ENCODE measurements around the gene PBX2.

Gene PBX2

GRCh38 chr6:32175322-32175710 is 14.7 kb downstream of the PBX2 start:
- no peak for DNase-seq (ENCODE audit: low read depth in 4 of 4, low spot score in 1 of 4)

- no peak for DNase-seq (ENCODE audit: low read depth in 4 of 4, low spot score in 1 of 4)
These were observed 15.6 kb downstream of the PBX2 start for GRCh38 chr6:32174416-32174815.

DNA sequence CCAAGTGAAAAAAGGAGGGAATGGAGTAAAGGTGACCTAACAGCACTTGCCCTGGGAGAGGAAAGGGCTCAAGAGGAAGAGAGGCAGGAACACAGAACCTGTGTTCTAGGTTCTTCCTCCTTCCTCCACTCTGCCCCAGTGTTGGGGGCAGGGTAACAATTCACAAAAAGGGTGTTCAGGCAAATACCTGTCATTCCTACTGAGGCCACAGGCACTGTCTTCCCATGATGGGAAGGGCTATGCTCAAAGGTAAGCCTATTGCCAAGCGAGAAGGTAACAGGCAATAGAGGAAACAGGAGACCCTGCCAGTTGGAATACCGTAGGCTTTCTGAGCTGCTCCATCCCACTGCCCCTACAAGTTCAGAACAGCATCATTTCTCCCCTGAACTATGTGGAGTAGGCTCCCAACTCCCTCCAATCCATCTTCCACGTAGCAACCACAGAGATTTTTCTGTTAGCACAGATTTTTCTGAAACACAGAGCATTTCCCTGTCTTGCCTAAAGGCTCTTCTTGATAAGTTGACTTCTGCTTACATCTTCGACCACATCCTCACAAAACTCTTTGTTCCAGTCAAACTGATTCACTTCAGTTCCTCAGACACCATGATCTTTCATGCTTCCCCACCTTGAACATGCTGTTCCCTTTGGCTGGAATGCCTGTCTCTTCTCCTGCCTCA is 16.8 kb downstream of the PBX2 start:
- no peak for DNase-seq (ENCODE audit: low read depth in 4 of 4, low spot score in 1 of 4)

- DNase-seq (ENCODE audit: low read depth in 4 of 4, low spot score in 1 of 4): no peak
These were observed 18.8 kb downstream of the PBX2 start for GRCh38 chr6:32171234-32171633.

DNA sequence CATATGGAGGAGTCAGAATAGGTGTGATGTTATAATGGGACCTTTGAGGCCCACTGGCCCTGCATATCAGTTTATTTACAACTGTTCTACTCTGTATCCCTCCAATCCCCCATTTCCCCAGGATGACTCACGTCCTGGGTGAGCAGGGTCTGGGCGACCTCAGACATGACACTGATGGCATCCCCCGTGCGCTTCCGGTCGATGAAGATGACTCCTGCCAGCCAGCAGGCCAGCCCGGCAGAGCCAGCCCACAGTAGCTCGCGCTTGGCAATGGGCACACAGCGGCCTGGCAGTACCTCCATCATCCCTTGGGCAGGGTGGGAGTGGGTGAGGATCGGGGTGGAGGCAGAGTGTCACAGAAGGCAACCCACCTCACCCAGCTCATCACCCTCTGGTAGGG is 19.7 kb downstream of the PBX2 start:
- DNase-seq (ENCODE audit: low read depth in 4 of 4, low spot score in 1 of 4): no peak

GRCh38 chr6:32168807-32169591 is 21.0 kb downstream of the PBX2 start:
- DNase-seq (ENCODE audit: low read depth in 4 of 4, low spot score in 1 of 4): no peak

- no peak for DNase-seq (ENCODE audit: low read depth in 4 of 4, low spot score in 1 of 4)
These were observed 21.7 kb downstream of the PBX2 start for GRCh38 chr6:32168350-32168749.

- no peak for DNase-seq (ENCODE audit: low read depth in 4 of 4, low spot score in 1 of 4)
These were observed 22.2 kb downstream of the PBX2 start for GRCh38 chr6:32167761-32168262.

- no peak for DNase-seq (ENCODE audit: low read depth in 4 of 4, low spot score in 1 of 4)
These were observed 22.7 kb downstream of the PBX2 start for GRCh38 chr6:32167154-32167760.

DNA sequence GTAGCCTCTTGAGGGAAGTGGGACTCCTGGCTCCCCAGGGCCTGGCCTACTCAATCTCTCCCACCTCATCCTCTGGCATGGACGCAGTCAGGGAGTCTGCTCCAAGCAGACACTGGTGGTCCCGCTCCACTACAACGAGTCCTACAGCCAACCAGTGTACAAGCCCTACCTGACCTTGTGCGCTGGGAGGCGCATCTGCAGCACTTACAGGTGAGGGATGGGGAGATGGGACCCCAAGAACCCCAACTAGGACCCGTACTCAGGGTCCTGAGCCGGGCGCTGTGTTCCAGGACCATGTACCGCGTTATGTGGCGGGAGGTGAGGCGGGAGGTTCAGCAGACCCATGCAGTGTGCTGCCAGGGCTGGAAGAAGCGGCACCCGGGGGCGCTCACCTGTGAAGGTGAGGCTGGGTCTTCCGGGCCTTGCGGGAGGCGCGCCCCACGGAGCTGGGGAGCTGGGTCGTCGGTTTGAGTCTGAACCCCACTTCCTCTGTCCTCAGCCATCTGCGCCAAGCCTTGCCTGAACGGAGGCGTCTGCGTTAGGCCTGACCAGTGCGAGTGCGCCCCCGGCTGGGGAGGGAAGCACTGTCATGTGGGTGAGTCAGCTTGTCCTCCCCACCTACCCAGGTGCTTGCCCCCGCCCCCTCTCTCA is 23.5 kb downstream of the PBX2 start:
- no peak for DNase-seq (ENCODE audit: low read depth in 4 of 4, low spot score in 1 of 4)

GRCh38 chr6:32164295-32164694 is 25.7 kb downstream of the PBX2 start, which contains the start of gene EGFL8:
Gene EGFL8 (plus strand): TSS chr6:32164595. CDS start chr6:32166166, 1,571 bp downstream.
- DNase-seq (ENCODE audit: low read depth in 4 of 4, low spot score in 1 of 4): no peak

GRCh38 chr6:32163559-32164258 is 26.3 kb downstream of the PBX2 start:
- DNase-seq (ENCODE audit: low read depth in 4 of 4, low spot score in 1 of 4): no peak

- no peak for DNase-seq (ENCODE audit: low read depth in 4 of 4, low spot score in 1 of 4)
These were observed 31.9 kb downstream of the PBX2 start for GRCh38 chr6:32158052-32158451.

GRCh38 chr6:32156891-32157290 is 33.1 kb downstream of the PBX2 start:
- no peak for DNase-seq (ENCODE audit: low read depth in 4 of 4, low spot score in 1 of 4)

- DNase-seq (ENCODE audit: low read depth in 4 of 4, low spot score in 1 of 4): peak in 2 of 4 experiments; percentile 40 to 47
These were observed 35.4 kb downstream of the PBX2 start for GRCh38 chr6:32154514-32155161.

DNA sequence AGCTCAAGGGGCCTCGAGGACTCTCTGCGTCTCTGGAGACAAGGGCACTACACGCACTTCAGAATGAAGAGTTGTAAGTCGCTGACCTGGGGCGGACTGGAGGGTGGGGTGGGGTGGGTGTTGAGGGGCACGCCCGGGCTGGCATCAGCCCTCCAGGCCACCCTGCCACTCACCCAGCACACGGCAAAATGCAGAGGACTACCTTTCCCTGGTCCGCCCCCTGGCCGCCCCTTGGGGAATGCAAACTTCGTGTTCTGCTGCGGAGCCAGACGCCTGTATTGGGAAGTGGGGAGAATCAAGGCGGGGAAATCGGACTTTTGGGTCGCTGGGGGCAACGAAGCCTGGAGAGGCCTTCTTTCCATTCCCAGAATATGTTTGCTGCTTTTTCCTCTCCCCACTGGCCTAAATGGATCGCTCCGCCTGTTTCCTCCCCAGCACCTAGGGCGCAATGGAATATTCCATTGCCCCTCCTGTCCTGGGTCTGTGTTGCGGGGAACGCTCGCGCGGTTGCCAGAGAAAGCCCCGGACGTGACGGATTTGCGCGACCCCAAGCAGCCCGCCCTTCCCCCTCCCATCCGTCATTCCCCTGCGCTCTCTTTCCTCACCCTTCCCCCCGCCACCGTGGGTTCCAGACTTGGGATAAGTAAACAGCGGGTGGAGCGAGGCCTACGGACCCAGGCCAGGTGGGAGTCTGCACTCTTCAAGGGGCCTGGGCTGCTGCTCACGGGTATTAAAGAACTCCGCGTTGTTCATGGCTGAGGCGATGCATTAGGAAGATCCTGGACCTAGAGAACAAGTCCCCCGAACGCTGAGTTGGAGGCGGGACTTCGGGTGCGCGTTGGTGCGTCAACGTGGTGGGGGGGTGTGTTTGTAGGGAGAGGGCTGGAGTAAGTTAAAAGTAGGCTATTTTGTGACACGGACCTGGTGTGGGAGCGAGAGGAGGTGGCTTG is 36.2 kb downstream of the PBX2 start, which contains the start of gene PPT2:
Gene PPT2 (plus strand): TSS at position 578 of the 950 bp plus-strand sequence. CDS start 454 bp downstream, outside the sequence.
- peak; percentile 48 to 75 (median 59) for DNase-seq (ENCODE audit: low read depth in 4 of 4, low spot score in 1 of 4)

DNA sequence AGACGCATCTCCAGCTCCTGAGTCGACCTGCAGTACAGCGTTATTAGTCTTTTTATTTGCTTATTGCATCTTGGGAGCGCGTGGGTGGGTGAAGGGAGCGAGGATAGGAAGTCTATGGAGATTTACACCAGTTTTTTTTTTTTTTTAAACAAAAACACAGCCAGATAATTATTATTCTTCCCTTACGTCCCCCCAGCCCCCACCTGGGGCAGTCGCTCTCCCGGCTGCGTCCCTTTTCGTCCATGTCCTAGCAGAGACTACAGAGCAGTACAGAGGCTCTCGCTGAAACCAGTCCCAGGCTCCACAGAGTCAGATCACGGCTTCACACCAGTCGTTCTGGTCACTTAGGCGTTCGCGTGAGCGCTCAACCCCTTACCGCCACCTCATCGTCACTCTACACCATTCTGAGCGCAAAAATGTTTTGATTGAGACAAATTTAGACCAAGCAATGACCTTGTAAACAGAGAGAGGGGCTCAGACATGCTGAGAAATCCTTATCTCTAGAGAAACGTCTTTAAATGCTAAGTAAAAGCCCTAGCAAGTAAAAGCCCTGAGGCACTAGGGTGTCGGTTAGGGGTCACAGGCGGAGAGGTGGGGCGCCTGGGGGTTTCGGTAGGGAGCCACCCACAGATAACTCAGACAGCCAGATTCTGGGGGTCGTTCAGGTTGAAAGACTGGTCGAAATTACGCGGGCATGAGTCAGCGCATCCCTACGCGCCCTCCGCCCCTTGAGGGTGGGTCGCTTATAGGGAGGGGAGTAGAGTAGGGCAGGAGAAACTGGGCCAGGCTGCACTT is 37.0 kb downstream of the PBX2 start:
- DNase-seq (ENCODE audit: low read depth in 4 of 4, low spot score in 1 of 4): no peak

Measured in stimulated activated CD4-positive, alpha-beta T cell treated with anti-CD3 and anti-CD28 coated beads, Interleukin-1b, Interleukin-23, amount 100 ng/mL, for 24 hours (primary cell).